ENCODE measurements around the gene ADGRG6.

DNA sequence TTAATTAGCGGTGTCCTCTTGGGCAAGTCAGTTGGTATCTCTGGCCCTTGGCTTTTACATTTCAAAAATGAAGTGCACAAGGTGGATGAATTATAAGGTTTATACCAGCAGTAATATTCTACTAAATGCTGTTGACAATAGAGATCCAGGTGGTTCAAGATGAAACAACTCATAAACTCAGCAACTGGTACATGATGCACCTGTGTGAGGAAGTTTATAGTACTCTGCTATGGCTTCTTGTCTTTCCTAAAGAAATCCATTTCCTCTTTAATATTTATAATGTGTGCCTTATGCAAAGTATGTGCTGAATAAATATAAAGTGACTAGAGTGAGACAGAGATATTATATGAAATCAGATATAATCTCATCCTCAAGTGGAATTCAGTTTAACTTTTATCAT is 48.5 kb downstream of the ADGRG6 start:
- TF ChIP-seq ZNF274 (IDR thresholded peaks at IDR 0.05; ENCODE audit: low read depth, low read length): no peak
- no peak for TF ChIP-seq YY1 (IDR thresholded peaks at IDR 0.05; ENCODE audit: insufficient read depth, insufficient read length)
- TF ChIP-seq SUZ12 (IDR thresholded peaks at IDR 0.05; ENCODE audit: extremely low read depth, insufficient read depth, insufficient read length): no peak

All from NT2/D1 (cell line).